ENCODE measurements around the gene KCNIP2.

The KCNIP2 gene

GRCh38 chr10:101776161-101776817 is 67.3 kb downstream of the KCNIP2 start:
- in situ Hi-C loops (cut with MboI; ENCODE audit: low pct_unique_long_range_greater_than_20kb, low sequenced_read_pairs), result no loop called here
- DNase-seq, result no peak

All from KBM-7 (cell line).